NCI-H1048 (cell line): ENCODE data around the gene PPP1R12A.
"Not testable (repeated sequence)": the region's sequence is repeated elsewhere in the genome, so short reads cannot be mapped to it uniquely, and the experiment has no call there.

Experiments used
- DNase-seq: peaks from one replicate; lab custom pipeline; 2025; lab: John Stamatoyannopoulos, UW

PPP1R12A gene

DNA sequence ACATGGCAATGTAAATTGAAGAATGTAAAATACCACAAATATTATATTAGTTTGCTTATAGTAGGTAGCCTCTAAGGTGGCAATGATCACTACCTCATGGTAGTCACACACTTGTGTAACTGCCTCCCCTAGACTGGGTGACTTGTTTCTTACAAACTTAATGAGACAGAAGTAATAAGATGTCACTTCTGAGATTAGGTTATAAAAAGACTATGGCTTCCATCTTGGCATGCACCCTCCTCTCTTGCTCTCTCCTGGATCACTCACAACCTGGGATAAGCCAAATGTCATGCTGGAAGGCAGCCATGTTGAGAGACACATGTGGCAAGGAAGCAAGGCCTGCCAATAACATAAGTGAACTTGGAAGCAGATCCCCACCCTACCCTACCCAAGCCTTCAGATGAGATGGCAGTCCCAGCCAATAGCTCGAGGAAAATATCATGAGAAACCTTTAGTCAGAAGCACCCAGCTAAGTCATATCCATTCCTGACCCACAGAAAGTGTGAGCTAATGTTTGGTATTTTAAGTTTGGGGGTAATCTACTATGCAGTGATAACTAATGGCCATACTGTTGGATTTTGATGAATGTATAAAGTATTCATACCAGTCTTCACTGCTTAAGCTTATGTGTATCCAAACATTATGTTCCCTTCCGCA lies 43.3 kb downstream of the PPP1R12A start:
- DNase-seq, result no peak

- DNase-seq, result no peak
These were observed 47.0 kb downstream of the PPP1R12A start for GRCh38 chr12:79887890-79888289.

DNA sequence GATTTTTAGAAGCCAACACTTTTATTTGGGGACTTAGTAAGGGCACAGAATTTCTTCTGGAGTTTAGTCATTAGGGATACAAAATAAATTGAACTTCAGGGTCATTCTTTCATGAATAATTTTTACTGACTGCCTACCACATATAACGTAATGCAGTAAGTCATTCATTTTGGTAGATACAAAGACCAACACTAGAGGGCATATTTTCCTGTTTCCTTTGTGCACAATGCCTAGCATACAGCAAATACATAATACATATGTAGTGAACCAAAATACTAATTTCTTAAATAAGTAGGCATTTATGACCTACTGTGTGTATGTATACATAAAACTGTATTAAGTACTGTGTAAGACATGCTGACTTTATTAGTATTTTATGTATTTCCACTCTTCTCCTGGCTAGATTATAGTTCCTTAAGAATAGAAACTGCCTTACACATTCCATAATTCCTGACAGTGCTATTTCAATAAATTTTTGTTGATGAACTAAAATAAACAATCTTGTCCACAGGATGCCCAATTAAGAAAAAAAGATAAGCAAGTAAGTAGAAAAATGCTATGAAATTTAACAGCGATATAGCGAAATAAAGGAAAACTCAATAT lies 47.9 kb downstream of the PPP1R12A start:
- peak; percentile 3 for DNase-seq

DNA sequence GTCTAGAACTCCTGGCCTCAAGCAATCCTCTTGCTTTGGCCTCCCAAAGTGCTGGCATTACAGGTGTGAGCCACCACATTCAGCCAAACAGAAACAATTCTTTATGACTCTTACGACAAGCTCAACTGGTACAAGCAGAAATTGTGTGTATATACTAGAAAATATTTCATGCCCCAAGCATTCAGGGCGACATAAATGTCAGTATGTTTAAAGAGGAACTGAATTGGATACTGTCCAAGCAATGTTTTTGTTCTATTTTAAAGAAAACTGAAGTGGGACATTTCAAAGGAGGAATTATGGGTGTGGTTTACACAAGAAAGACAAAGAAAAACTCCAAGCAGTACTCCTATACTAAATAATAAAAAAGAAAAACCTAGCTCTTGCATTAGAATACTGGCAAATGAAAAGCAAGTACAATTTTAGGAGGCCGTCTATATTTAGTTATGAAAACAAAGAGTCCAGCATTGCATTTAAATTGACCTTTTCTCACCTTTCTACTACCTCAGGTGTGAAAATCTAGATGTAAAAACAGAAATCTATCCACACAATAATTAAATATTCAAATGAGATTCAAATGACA lies 48.9 kb downstream of the PPP1R12A start:
- DNase-seq, result no peak

DNA sequence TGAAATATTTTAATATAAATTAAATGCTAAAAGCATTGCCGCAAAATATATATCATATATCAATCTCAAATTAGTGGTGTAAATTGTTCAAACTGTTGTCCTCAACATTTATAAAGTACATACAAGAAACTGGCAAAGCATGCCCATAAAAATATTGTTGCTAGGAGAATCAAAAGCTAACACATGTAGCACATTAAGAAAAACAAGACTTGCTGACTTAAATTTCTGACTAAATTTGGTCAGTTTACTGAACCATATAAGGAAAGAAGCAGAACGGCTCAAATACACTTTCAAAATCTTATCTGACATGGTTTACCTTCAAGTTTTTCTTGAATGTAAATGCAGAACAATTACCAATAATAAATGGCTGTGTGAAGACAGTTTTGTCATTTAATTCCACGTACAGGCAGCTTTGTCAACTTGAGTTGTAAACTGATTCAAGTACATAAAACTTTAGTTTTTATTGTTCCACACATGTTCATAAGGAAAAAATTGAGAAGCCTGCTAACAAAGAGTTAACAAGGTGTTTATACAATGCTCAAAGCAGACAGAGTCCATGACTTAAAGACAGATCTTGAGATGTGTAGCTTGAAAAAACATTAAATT lies 50.4 kb downstream of the PPP1R12A start:
- DNase-seq, result no peak

- no peak for DNase-seq
These were observed 51.7 kb downstream of the PPP1R12A start for GRCh38 chr12:79883216-79883615.

- DNase-seq, result no peak
These were observed 53.5 kb downstream of the PPP1R12A start for GRCh38 chr12:79881351-79881750.

DNA sequence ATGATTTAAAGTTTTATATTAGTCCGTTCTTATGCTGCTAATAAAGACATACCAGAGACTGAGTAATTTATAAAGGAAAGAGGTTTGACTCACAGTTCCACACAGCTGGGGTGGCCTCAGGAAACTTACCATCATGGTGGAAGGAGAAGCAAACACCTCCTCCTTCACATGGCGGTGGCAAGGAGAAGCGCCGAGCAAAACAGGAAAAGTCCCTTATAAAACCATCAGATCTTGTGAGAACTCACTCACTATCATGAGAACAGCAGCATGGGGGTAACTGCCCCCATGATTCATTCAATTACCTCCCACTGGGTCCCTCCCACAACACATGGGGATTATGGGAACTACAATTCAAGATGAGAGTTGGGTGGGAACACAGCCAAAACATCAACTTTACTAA lies 56.4 kb downstream of the PPP1R12A start:
- DNase-seq, result not testable (repeated sequence)

- no peak for DNase-seq
These were observed 57.7 kb downstream of the PPP1R12A start for GRCh38 chr12:79877246-79877645.

GRCh38 chr12:79874665-79875064 lies 60.2 kb downstream of the PPP1R12A start:
- no peak for DNase-seq

- no peak for DNase-seq
These were observed 61.7 kb downstream of the PPP1R12A start for GRCh38 chr12:79873201-79873600.

- DNase-seq, result no peak
These were observed 63.3 kb downstream of the PPP1R12A start for GRCh38 chr12:79871621-79872020.

GRCh38 chr12:79870916-79871315 lies 64.0 kb downstream of the PPP1R12A start:
- DNase-seq, result no peak

DNA sequence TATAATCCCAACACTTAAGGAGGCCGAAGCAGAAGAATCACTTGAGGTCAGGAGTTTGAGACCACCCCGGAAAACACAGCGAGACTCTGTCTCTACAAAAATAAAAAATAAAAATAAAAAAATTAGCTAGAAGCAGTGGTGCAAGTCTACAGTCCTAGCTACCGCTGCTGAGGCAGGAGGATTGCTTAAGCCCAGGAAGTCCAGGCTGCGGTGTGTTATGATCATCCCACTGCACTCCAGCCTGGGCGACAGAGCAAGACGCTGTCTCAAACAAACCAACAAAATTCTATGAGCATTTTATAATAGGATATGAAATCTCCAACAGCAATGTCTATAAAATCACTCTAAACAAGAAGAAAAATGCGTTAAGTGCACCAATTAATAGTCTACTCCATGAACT lies 75.3 kb downstream of the PPP1R12A start:
- DNase-seq, result no peak

DNA sequence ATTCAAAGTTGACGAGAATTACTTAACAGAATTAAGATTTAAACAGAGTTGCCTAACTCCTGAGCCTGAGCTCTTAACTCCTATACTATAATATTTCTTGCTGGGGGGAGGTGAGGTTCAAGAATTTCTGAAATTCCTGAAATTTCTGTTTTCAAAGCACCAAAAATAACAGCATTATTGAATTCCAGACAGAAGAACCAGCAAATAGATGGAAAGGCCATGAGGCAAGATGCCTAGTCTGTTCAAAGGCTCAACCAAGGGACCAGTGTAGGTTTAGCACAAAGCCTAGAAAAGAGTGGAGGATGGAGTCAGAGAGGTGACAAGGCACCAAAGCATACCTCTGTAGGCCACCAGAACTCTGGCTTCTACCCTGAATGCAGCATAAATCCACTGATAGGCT lies 76.4 kb downstream of the PPP1R12A start:
- no peak for DNase-seq

DNA sequence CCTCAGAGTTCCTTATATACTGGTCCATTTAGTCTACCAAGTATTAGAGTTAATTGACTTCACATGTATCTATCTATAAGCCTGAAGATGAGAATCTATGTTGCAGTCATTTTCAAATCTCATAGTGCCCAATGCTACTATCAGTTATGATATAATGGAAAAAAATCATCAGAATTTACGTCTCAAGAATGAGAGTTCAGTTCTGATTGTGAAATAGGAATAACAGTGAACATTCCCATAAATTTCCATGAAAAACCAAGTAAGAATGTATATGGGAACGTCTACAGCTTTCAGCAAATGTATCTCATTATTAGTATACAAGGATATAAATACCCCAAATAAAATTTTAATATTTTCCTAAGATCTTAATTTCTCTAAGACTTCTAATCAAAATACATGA lies 77.2 kb downstream of the PPP1R12A start:
- DNase-seq, result no peak

DNA sequence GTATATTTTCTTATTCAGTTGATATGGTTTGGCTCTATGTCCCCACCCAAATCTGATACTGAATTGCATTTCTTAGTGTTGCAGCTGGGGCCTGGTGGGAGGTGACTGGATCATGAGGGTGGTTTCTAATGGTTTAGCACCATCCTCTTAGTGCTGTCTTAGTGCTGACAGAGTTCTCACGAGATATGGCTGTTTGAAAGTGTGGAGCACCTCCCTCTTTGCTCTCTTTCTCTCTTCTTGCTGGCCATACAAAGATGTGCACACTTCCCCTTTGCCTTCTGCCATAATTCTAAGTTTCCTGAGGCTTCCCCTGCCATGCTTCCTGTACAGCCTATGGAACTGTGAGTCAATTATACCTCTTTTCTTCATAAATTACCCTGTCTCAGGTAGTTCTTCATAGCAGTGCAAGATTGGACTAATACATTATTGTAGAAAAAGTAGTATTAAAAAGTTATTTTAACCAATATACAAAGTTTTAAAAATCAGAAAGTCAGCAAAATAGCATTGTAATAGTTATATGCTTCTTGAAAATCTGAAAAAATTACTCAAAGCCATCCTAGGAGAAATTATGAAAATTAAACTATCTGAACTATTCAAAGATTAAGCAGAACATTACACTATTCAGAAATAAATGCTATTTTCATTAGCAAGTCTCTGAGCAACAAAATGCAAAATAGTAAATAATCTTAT lies 84.1 kb downstream of the PPP1R12A start:
- DNase-seq, result no peak

DNA sequence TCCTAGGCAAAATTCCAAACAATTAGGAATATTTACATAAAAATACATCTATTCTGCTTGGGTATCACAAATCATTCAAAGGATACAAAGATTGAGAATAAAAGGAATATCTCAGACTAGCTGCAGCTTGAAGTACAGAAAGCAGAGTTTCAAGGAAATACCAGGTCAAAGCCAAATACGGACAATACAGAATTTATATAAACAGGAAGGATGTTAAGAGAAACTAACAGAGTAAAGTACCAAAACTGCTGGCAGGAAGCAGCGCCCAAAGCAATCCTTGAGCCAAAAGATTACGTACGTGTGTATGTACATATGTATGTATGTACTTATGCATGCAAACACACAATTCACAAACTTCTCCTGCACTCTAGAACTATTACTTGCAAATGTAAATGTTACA lies 86.6 kb downstream of the PPP1R12A start:
- DNase-seq, result no peak

DNA sequence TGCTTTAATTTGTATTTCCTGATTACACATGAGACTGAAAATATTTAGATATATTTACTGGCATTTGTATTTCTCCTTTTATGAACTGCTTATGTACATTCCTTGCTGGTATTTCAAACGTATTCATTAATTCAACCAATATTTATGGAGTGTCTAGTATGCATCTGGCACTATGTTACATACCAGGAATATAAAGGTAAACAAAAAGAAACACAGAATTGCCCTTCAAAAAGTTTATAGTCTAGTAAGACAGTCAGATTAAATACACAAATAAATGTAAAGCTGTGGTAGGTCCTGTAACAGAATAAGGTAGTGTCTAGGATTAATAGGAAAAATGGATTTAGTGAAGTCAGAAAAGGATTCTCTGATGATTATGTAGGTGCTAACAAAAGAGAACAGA lies 87.5 kb downstream of the PPP1R12A start:
- DNase-seq, result no peak

DNA sequence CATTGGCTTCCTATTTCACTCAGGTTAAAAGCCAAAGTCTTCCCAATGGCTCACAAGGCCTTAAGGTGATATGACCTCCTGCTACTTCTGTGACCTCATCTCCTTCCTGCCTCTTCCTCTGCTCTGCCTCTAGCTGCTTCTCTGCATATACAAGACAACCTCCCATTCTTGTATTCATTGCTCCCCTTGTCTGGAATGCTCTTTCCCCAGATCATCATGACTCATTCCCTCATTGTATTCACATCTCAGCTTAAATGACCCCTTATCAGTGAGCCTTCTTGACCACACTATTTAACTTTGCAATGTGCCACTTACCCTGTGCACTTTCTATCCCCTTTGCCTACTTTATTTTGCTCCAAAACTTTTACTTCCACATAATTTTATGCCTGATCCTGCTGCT lies 90.2 kb downstream of the PPP1R12A start:
- no peak for DNase-seq

GRCh38 chr12:79843978-79844377 lies 90.9 kb downstream of the PPP1R12A start:
- no peak for DNase-seq

GRCh38 chr12:79842630-79843029 lies 92.3 kb downstream of the PPP1R12A start:
- no peak for DNase-seq

DNA sequence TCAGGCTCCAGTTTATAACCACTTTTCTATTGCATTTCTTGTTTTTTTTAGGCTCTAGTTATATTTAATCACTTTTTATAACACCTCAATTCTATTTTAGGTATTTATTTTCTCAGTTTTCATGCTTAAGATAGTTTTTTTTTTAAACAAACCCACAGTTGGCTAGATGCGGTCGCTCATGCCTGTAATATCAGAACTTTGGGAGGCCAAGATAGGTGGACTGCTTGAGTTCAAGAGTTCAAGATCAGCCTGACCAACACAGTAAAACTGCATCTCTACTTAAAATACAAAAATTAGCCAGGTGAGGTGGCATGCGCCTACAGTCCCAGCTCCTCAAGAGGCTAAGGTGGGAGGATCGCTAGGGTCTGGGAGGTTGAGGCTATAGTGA lies 93.0 kb downstream of the PPP1R12A start:
- DNase-seq, result no peak
